Measurements from ENCODE around the gene NPAS3. TPM values are rescaled to one million over a fixed set of nuclear protein-coding genes. Genes with fewer than 3 reads are reported as not detected.

Gene NPAS3
- total and polyA plus RNA-seq, 7 donors: 0.36 to 6.4 (median 4.6) TPM; not detected in 2

DNA sequence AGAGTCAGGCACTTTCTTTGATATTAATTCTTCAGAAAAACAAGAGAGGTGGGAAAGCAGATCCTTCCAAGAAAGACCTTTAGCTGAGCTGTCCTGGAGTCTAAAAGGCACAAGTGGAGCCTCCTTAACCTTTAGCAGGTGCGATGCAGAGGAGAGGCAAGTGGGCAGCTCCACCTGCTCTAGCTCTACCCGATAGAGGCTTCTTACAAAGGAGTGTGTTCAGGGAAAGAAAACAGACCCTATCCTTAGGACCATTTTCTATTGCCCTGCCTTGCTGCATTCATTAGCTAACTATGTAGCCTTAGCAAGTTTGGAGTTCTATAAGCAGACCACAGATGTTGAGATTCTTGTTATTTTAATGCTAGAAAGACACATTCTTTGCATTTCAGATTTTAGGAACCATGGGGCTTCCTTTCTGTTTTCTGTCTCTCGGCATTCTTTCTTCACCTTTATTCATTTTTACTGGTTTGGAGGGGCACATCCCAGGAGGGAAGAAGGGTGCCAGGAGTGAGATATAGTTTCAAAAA, 797.7 kb downstream of the NPAS3 start:
- H3K4me1 ChIP-seq: no peaks in the 10 kb centered on the region
- DNase-seq: no peak
- no peak overlapping the region for H3K27ac ChIP-seq
- no peaks in the 10 kb centered on the region for H3K9me3 ChIP-seq
- TF ChIP-seq POLR2A (IDR thresholded peaks at IDR 0.05) (no peak), CTCF (IDR thresholded peaks at IDR 0.05) (no peak), EP300 (IDR thresholded peaks at IDR 0.05) (no peak)
- H3K27me3 ChIP-seq: no peaks in the 10 kb centered on the region
- intact Hi-C loops (cut with DNase I): no loop called here
- 92 to 96% methylated on average over 3 of the region's 3 CpGs for WGBS, 2 donors
- H3K36me3 ChIP-seq: no peaks in the 10 kb centered on the region
- no peak overlapping the region for H3K4me3 ChIP-seq

DNA sequence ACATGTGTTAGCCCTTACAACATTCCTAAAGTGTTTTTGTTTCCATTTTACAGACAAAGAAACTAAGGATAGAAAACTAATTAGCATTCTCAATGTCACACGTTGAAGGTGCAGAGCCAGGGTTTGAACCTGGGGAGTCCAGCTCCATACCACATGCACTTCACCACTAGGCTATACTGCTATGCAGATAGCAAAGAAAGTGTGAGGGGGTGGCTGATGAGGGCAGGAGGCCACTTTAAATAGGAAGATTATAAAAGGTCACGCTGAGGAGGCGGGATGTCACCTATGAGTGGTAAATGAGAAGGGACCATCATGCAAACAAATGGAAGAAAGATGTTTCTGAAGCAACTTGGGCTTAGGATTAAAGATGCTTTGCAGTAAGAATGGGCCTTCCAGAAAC, 798.3 kb downstream of the NPAS3 start:
- no peaks in the 10 kb centered on the region for H3K9me3 ChIP-seq
- DNase-seq: no peak
- intact Hi-C loops (cut with DNase I): no loop called here
- no peaks in the 10 kb centered on the region for H3K4me1 ChIP-seq
- H3K27ac ChIP-seq: no peak overlapping the region
- no peaks in the 10 kb centered on the region for H3K27me3 ChIP-seq
- no peaks in the 10 kb centered on the region for H3K36me3 ChIP-seq
- WGBS, 2 donors: 92 to 97% methylated on average over 3 of the region's 3 CpGs
- TF ChIP-seq CTCF (IDR thresholded peaks at IDR 0.05) (no peak), POLR2A (IDR thresholded peaks at IDR 0.05) (no peak), EP300 (IDR thresholded peaks at IDR 0.05) (no peak), POLR2AphosphoS5 (IDR thresholded peaks at IDR 0.05) (no peak)
- H3K4me3 ChIP-seq: no peak overlapping the region

- DNase-seq: no peak
- TF ChIP-seq POLR2A (IDR thresholded peaks at IDR 0.05) (no peak), EP300 (IDR thresholded peaks at IDR 0.05) (no peak), POLR2AphosphoS5 (IDR thresholded peaks at IDR 0.05) (no peak), CTCF (IDR thresholded peaks at IDR 0.05) (no peak)
- Histone ChIP-seq H3K4me3 (no peak overlapping the region), H3K36me3 (no peaks in the 10 kb centered on the region), H3K27me3 (no peaks in the 10 kb centered on the region), H3K4me1 (no peaks in the 10 kb centered on the region), H3K9me3 (no peaks in the 10 kb centered on the region), H3K27ac (no peak overlapping the region)
- intact Hi-C loops (cut with DNase I): no loop called here
- WGBS, 2 donors: 86 to 87% methylated on average over 2 of the region's 2 CpGs
Observed at GRCh38 chr14:33737446-33737845, 798.8 kb downstream of the NPAS3 start.

GRCh38 chr14:33738029-33738428, 799.4 kb downstream of the NPAS3 start:
- H3K9me3 ChIP-seq: no peaks in the 10 kb centered on the region
- no peaks in the 10 kb centered on the region for H3K36me3 ChIP-seq
- H3K27me3 ChIP-seq: no peaks in the 10 kb centered on the region
- H3K4me3 ChIP-seq: no peak overlapping the region
- H3K4me1 ChIP-seq: no peaks in the 10 kb centered on the region
- intact Hi-C loops (cut with DNase I): no loop called here
- no peak for DNase-seq
- no peak for TF ChIP-seq POLR2A (IDR thresholded peaks at IDR 0.05)
- TF ChIP-seq CTCF (IDR thresholded peaks at IDR 0.05): no peak
- TF ChIP-seq EP300 (IDR thresholded peaks at IDR 0.05): no peak
- TF ChIP-seq POLR2AphosphoS5 (IDR thresholded peaks at IDR 0.05): no peak
- WGBS, 2 donors: 84 to 89% methylated on average over 4 of the region's 4 CpGs
- H3K27ac ChIP-seq: no peak overlapping the region

GRCh38 chr14:33738491-33738890, 799.8 kb downstream of the NPAS3 start:
- TF ChIP-seq CTCF (IDR thresholded peaks at IDR 0.05): no peak
- no peak for TF ChIP-seq POLR2A (IDR thresholded peaks at IDR 0.05)
- TF ChIP-seq EP300 (IDR thresholded peaks at IDR 0.05): no peak
- TF ChIP-seq POLR2AphosphoS5 (IDR thresholded peaks at IDR 0.05): no peak
- intact Hi-C loops (cut with DNase I): no loop called here

More at GRCh38 chr14:33738491-33738890, 799.8 kb downstream of the NPAS3 start:
- Histone ChIP-seq H3K4me1 (no peaks in the 10 kb centered on the region), H3K9me3 (no peaks in the 10 kb centered on the region), H3K27ac (no peak overlapping the region), H3K4me3 (no peak overlapping the region), H3K27me3 (no peaks in the 10 kb centered on the region), H3K36me3 (no peaks in the 10 kb centered on the region)
- no peak for DNase-seq
- 77 to 98% methylated on average over 3 of the region's 3 CpGs for WGBS, 2 donors

Measured in sigmoid colon (tissue), 7 donors.